Activated CD8-positive, alpha-beta memory T cell treated with anti-CD3 and anti-CD28 coated beads, Interleukin-2, amount 50 U/mL, for 24 hours (primary cell): ENCODE results near the gene ATXN7.

Experiments used
- DNase-seq: peaks from one replicate; pipeline ENCODE4 v3.0.0-alpha.2; 2020; ENCODE audit errors: extremely low read depth

ATXN7 gene

DNA sequence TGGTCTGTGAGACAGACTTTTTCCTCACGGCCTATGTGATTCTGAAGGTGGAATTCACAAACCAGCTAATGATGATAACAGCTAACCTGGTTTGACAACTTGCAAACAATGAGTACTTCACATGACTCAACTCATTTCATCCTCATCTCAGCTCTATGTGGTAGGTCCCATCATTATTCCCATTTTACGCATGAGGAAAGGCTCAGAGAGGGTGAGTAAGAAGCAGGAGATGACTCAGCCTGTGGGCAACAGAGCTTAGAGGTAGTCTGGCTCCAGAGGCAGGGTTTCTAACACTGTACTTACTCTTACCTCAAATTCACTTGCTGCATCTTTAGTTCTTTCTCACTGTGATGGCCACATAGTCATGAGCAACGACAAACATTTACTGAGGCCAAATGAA lies 185.5 kb downstream of the ATXN7 start:
- no peak for DNase-seq

DNA sequence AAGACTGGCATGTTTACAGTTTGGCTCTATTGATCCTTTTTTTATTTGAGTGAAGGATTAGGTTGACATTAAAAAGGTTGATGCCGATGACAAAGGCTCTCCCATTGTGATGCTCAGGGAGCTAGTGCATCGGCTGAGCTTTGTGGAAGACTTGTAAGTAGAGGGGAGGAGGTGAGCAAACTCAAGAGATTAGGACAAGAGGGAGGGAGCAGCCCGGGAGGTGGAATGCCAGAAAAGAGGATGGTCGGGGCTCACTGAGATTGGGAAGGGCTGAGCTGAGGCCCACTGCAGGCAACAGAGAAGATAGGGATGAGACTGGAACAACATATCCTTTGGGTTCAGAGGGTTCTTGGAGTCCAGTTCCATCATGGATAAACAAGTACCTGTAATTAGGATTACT lies 186.2 kb downstream of the ATXN7 start:
- no peak for DNase-seq
